GM23338 (cell line): ENCODE measurements around the gene C17orf100. TPM values are rescaled to one million over a fixed set of nuclear protein-coding genes. Genes with fewer than 3 reads are reported as not detected.

Source experiments
- ATAC-seq: fragments of 200-7000 bp; cut with Tn5 transposase; 3 replicates; pipeline ENCODE4 v1.9.1; 2020
- DNase-seq: peaks from one replicate; pipeline ENCODE4 v3.0.0-alpha.2; 2015; ENCODE audit warnings: low spot score
- H2AFZ ChIP-seq: fragments of 200-600 bp; sonication (generic); 2 replicates; pipeline ENCODE4 v1.8.0; 2016; ENCODE audit warnings: antibody characterized with exemption, mild to moderate bottlenecking, moderate library complexity
- H3F3A ChIP-seq: fragments of 200-600 bp; sonication (generic); replicated peaks from 2 replicates; pipeline ENCODE4 v1.8.0; 2017; ENCODE audit warnings: antibody characterized with exemption, mixed run types, low read depth
- H3K27ac ChIP-seq: fragments of 200-600 bp; sonication (generic); 2 replicates; pipeline ENCODE4 v1.6.1; 2016; ENCODE audit warnings: low read depth
- H3K27me3 ChIP-seq: fragments of 200-600 bp; sonication (generic); 2 replicates; pipeline ENCODE4 v1.8.0; 2016; ENCODE audit warnings: mild to moderate bottlenecking, mixed run types, moderate library complexity; ENCODE audit not compliant: insufficient read depth
- H3K36me3 ChIP-seq: fragments of 200-600 bp; sonication (generic); 2 replicates; pipeline ENCODE4 v1.8.0; 2016; ENCODE audit warnings: mild to moderate bottlenecking; ENCODE audit not compliant: insufficient read depth
- H3K4me1 ChIP-seq: fragments of 200-600 bp; sonication (generic); 2 replicates; pipeline ENCODE4 v1.8.0; 2016; ENCODE audit warnings: mild to moderate bottlenecking, moderate library complexity; ENCODE audit not compliant: insufficient read depth
- H3K4me2 ChIP-seq: fragments of 200-600 bp; sonication (generic); 2 replicates; pipeline ENCODE4 v1.7.1; 2017; ENCODE audit warnings: mixed run types
- H3K4me3 ChIP-seq: fragments of 200-600 bp; sonication (generic); 2 replicates; pipeline ENCODE4 v1.6.1; 2016; ENCODE audit warnings: mixed run types
- H3K79me2 ChIP-seq: fragments of 200-600 bp; sonication (generic); replicated peaks from 2 replicates; pipeline ENCODE4 v1.8.0; 2017; ENCODE audit warnings: mild to moderate bottlenecking; ENCODE audit not compliant: insufficient read depth
- H3K9me2 ChIP-seq: fragments of 200-600 bp; sonication (generic); 2 replicates; pipeline ENCODE4 v1.8.0; 2017; ENCODE audit not compliant: insufficient read depth
- H4K20me1 ChIP-seq: fragments of 200-600 bp; sonication (generic); replicated peaks from 2 replicates; pipeline ENCODE4 v1.8.0; 2017; ENCODE audit warnings: mild to moderate bottlenecking; ENCODE audit not compliant: insufficient read depth
- H3K27ac Mint-ChIP-seq: 2 replicates; pipeline ENCODE4 v1.8.0; 2020; ENCODE audit warnings: inconsistent platforms, mild to moderate bottlenecking, moderate library complexity, mixed read lengths
- H3K27me3 Mint-ChIP-seq: 3 replicates; pipeline ENCODE4 v1.8.0; 2022; ENCODE audit warnings: low read depth, mild to moderate bottlenecking, moderate library complexity, mixed read lengths, inconsistent platforms; ENCODE audit not compliant: insufficient read depth, poor library complexity
- H3K36me3 Mint-ChIP-seq: 3 replicates; pipeline ENCODE4 v1.8.0; 2021; ENCODE audit warnings: low read depth, mild to moderate bottlenecking, inconsistent platforms, moderate library complexity, mixed read lengths
- H3K4me1 Mint-ChIP-seq: 3 replicates; pipeline ENCODE4 v1.8.0; 2020; ENCODE audit warnings: mild to moderate bottlenecking, inconsistent platforms, mixed read lengths
- H3K4me3 Mint-ChIP-seq: 3 replicates; pipeline ENCODE4 v1.8.0; 2021; ENCODE audit warnings: moderate library complexity, mild to moderate bottlenecking, inconsistent platforms, mixed read lengths
- H3K9me3 Mint-ChIP-seq: 3 replicates; pipeline ENCODE4 v1.8.0; 2020; ENCODE audit warnings: moderate library complexity, mild to moderate bottlenecking, inconsistent platforms, mixed read lengths
- CREB1 ChIP-seq: fragments of 250-450 bp; sonication (Bioruptor Pico); IDR thresholded peaks from 2 replicates; pipeline ENCODE4 v1.5.0; 2020; ENCODE audit warnings: low read depth, mild to moderate bottlenecking, moderate library complexity
- EZH2 ChIP-seq: fragments of 200-600 bp; sonication (generic); IDR thresholded peaks from one replicate; pipeline ENCODE4 v1.8.0; 2017; ENCODE audit warnings: antibody characterized with exemption, mild to moderate bottlenecking, low read depth; ENCODE audit not compliant: unreplicated experiment
- STAT1 ChIP-seq: IDR thresholded peaks from one replicate; pipeline ENCODE4 v1.6.1; 2016; ENCODE audit warnings: antibody characterized with exemption; ENCODE audit not compliant: unreplicated experiment
- ZNF114 ChIP-seq: fragments of 250-450 bp; sonication (Bioruptor Pico); IDR thresholded peaks from 2 replicates; pipeline ENCODE4 v1.5.0; 2020; ENCODE audit warnings: mild to moderate bottlenecking, moderate library complexity
- ZNF331 ChIP-seq: fragments of 250-450 bp; sonication (Bioruptor Pico); IDR thresholded peaks from 2 replicates; pipeline ENCODE4 v1.5.0; 2020; ENCODE audit warnings: low read depth, mild to moderate bottlenecking, moderate library complexity
- polyA plus RNA-seq: library from polyadenylated mRNA; unstranded; fragments of >200 nt; fragmentation: Nextera tagmentation; extraction: Ambion mirVana; gene quantifications from 2 replicates; pipeline ENCODE4 v1.2.1, GENCODE V29; 2016
- total RNA-seq: library from RNA; depleted of rRNA; stranded (reverse); fragments of >200 nt; shearing (Covaris generic); gene quantifications from 2 replicates; pipeline ENCODE4 v1.2.3, GENCODE V29; 2014
- TF ChIP-seq, protein P1 (sequence below): fragments of 250-450 bp; sonication (Bioruptor Pico); IDR thresholded peaks from 2 replicates; pipeline ENCODE4 v1.5.0; 2020; ENCODE audit warnings: mild to moderate bottlenecking, moderate library complexity
- TF ChIP-seq, protein P2 (sequence below): IDR thresholded peaks from 2 replicates; pipeline ENCODE4 v1.6.1; 2016; ENCODE audit warnings: antibody characterized with exemption

The C17orf100 gene
- total and polyA plus RNA-seq, 2 experiments from 2014 or later: 2.7 to 3.9 TPM

DNA sequence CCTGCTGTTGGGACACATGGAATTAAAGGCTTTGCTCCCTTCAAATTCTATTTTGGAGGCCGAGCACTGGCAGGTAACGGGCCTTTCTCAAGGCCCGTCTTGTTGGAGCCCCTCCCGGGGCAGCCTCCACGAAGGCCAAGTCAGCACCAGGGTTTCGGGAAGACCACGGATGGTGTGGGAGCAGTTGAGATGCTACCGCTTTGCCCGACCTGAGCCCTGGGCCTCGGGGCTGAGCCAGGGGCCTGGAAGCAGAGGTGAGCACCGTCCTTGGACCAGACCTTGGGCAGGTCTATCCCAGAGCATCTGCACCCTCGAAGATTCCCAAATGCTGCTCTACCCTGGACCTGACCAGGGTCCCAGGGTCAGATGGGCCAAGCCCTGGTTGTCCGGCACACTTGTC, 23.0 kb downstream of the C17orf100 start (continued):
- TF ChIP-seq, protein P1, sequence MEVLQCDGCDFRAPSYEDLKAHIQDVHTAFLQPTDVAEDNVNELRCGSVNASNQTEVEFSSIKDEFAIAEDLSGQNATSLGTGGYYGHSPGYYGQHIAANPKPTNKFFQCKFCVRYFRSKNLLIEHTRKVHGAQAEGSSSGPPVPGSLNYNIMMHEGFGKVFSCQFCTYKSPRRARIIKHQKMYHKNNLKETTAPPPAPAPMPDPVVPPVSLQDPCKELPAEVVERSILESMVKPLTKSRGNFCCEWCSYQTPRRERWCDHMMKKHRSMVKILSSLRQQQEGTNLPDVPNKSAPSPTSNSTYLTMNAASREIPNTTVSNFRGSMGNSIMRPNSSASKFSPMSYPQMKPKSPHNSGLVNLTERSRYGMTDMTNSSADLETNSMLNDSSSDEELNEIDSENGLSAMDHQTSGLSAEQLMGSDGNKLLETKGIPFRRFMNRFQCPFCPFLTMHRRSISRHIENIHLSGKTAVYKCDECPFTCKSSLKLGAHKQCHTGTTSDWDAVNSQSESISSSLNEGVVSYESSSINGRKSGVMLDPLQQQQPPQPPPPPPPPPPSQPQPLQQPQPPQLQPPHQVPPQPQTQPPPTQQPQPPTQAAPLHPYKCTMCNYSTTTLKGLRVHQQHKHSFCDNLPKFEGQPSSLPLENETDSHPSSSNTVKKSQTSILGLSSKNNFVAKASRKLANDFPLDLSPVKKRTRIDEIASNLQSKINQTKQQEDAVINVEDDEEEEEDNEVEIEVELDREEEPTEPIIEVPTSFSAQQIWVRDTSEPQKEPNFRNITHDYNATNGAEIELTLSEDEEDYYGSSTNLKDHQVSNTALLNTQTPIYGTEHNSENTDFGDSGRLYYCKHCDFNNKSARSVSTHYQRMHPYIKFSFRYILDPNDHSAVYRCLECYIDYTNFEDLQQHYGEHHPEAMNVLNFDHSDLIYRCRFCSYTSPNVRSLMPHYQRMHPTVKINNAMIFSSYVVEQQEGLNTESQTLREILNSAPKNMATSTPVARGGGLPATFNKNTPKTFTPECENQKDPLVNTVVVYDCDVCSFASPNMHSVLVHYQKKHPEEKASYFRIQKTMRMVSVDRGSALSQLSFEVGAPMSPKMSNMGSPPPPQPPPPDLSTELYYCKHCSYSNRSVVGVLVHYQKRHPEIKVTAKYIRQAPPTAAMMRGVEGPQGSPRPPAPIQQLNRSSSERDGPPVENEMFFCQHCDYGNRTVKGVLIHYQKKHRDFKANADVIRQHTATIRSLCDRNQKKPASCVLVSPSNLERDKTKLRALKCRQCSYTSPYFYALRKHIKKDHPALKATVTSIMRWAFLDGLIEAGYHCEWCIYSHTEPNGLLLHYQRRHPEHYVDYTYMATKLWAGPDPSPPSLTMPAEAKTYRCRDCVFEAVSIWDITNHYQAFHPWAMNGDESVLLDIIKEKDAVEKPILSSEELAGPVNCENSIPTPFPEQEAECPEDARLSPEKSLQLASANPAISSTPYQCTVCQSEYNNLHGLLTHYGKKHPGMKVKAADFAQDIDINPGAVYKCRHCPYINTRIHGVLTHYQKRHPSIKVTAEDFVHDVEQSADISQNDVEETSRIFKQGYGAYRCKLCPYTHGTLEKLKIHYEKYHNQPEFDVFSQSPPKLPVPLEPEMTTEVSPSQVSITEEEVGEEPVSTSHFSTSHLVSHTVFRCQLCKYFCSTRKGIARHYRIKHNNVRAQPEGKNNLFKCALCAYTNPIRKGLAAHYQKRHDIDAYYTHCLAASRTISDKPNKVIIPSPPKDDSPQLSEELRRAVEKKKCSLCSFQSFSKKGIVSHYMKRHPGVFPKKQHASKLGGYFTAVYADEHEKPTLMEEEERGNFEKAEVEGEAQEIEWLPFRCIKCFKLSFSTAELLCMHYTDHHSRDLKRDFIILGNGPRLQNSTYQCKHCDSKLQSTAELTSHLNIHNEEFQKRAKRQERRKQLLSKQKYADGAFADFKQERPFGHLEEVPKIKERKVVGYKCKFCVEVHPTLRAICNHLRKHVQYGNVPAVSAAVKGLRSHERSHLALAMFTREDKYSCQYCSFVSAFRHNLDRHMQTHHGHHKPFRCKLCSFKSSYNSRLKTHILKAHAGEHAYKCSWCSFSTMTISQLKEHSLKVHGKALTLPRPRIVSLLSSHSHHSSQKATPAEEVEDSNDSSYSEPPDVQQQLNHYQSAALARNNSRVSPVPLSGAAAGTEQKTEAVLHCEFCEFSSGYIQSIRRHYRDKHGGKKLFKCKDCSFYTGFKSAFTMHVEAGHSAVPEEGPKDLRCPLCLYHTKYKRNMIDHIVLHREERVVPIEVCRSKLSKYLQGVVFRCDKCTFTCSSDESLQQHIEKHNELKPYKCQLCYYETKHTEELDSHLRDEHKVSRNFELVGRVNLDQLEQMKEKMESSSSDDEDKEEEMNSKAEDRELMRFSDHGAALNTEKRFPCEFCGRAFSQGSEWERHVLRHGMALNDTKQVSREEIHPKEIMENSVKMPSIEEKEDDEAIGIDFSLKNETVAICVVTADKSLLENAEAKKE (CRISPR knock-in tag): no peak
- TF ChIP-seq EZH2: no peak
- no peak for TF ChIP-seq ZNF114 (CRISPR knock-in tag)
- no peak for TF ChIP-seq STAT1

DNA sequence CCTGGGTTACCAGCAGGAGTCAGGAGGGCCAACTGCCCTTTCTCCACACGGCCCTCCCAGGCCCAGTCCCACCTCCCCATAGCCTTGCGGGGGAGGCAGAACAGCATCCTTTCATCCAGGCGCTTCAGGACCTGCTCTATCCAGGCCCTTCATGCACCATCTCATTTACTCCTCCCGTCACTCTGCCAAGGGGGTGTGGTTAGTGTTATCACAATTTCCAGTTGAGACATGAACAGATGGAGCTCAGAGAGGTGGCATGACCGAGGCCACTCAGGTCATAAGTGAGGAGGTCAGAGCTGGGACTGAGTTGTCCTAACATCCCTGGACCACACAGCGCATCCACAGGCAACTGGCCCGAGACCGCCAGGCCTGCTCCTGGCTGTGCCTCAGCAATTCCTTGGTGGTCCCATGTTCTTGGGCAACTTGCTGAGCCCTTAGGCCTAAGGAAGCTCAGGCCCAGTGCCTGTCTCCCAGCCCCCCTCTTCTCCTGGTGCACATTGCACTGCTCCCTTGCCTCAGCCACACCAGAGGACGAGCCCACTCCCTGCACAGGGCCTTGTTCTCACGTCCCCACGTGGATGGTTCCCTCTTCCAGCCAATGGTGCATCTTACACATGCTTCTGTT, 23.8 kb downstream of the C17orf100 start:
- Histone ChIP-seq H3F3A (no peaks in the 10 kb centered on the region), H3K4me2 (no peak overlapping the region), H3K4me1 (no peaks in the 10 kb centered on the region; the same call in 1 of the 2 replicates), H3K4me3 (no peak overlapping the region), H2AFZ (no peak overlapping the region), H3K27ac (no peak overlapping the region), H3K9me2 (no peaks in the 10 kb centered on the region), H3K27me3 (no peaks in the 10 kb centered on the region), H3K36me3 (no peaks in the 10 kb centered on the region), H4K20me1 (no peaks in the 10 kb centered on the region), H3K79me2 (no peaks in the 10 kb centered on the region)
- ATAC-seq: no peak
- H3K27ac Mint-ChIP-seq: no peak overlapping the region
- H3K36me3 Mint-ChIP-seq: no peaks in the 10 kb centered on the region
- no peaks in the 10 kb centered on the region for H3K9me3 Mint-ChIP-seq
- peaks cover 3% of the 10 kb centered on the region for H3K27me3 Mint-ChIP-seq
- peaks cover 4% of the 10 kb centered on the region; the same call in 1 of the 3 replicates for H3K4me1 Mint-ChIP-seq
- DNase-seq: no peak
- no peak overlapping the region for H3K4me3 Mint-ChIP-seq
- TF ChIP-seq CREB1 (no peak), ZNF331 (CRISPR knock-in tag) (no peak)
- TF ChIP-seq, protein P2, sequence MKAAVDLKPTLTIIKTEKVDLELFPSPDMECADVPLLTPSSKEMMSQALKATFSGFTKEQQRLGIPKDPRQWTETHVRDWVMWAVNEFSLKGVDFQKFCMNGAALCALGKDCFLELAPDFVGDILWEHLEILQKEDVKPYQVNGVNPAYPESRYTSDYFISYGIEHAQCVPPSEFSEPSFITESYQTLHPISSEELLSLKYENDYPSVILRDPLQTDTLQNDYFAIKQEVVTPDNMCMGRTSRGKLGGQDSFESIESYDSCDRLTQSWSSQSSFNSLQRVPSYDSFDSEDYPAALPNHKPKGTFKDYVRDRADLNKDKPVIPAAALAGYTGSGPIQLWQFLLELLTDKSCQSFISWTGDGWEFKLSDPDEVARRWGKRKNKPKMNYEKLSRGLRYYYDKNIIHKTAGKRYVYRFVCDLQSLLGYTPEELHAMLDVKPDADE: no peak
- TF ChIP-seq, protein P1 (CRISPR knock-in tag): no peak
